ENCODE results near the gene TYK2.
A peak's percentile ranks its signal among the peaks of the same experiment; 100 is the strongest.
"Not testable (repeated sequence)": the region's sequence is repeated elsewhere in the genome, so short reads cannot be mapped to it uniquely, and the experiment has no call there.

The TYK2 gene

DNA sequence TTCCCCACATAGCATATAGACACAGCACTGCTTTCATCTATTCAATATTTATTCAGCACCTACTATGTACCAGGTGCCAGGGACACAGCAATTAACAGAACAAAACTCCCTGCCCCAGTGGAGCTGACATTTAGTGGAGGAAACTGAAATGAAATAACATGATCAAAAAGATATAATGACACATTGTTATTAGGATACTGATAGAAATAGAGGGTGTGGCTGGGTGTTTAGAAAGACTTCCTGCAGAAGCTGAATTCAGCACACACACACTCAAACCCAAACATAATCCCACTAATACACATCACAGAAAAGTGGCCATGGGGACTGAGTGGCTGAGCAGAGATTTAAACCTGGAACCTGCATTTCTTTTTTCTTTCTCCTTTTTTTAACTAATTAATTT lies 26.7 kb upstream of the TYK2 start:
- no peak for DNase-seq

DNA sequence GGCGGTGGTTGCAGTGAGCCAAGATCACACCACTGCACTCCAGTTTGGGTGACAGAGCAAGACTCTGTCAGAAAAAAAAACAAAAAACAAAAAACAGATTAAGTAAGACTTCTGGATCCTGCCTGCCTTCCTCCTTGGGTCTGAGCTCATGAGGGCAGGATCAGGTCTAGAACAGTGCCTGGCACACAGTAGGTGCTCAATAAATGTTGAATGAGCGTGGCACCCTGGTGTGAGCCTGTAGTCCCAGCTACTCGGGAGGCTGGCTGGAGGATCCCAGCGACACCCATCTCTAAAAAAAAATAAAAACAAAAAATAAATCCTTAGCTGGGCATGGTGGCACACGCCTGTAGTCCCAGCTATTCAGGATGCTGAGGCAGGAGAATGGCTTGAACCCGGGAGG lies 25.8 kb upstream of the TYK2 start:
- DNase-seq, result no peak

DNA sequence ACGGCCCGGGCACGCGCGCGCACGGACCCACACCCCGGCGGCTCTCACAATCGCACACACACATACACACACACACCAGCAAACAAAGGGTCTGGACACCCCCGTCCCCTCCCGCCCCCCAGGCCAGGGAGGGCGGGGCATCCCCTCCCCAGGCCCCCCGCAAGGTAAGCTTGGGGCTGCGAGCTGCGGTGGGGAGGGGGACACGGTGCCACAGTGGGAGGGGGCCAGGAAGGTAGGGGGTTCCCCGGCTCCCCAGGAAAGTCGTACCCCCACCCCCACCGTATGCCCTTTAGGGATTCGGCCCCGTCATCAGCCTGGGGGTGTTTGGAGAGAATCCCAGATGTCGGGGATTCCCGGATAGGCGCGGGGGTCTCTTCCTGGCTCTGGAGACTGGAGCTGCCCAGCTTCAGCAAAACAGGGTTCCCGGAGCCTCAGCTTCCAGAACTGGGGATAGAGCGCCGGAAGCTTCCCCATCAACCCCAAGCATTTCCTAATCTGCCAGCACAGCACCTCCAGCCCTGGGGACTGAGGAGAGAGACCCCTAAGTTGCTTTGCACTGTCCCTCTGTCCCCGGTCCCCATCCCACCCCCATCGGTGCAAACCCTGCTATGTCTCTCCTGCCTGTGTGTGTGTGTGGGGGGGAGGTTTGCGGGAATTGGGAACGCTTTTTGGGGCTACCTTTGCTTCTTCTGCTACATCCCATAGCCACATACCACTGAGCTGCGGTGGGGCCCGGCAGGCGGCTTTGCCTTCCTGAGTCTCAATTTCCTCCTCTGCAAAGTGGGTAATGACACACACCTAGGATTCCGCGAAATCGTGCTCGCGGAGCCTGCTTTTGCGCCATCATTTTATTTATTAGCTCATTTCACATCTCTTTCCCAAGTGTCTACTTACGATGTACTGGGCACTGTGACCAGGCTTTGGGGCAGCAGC lies 24.8 kb upstream of the TYK2 start:
- no peak for DNase-seq

DNA sequence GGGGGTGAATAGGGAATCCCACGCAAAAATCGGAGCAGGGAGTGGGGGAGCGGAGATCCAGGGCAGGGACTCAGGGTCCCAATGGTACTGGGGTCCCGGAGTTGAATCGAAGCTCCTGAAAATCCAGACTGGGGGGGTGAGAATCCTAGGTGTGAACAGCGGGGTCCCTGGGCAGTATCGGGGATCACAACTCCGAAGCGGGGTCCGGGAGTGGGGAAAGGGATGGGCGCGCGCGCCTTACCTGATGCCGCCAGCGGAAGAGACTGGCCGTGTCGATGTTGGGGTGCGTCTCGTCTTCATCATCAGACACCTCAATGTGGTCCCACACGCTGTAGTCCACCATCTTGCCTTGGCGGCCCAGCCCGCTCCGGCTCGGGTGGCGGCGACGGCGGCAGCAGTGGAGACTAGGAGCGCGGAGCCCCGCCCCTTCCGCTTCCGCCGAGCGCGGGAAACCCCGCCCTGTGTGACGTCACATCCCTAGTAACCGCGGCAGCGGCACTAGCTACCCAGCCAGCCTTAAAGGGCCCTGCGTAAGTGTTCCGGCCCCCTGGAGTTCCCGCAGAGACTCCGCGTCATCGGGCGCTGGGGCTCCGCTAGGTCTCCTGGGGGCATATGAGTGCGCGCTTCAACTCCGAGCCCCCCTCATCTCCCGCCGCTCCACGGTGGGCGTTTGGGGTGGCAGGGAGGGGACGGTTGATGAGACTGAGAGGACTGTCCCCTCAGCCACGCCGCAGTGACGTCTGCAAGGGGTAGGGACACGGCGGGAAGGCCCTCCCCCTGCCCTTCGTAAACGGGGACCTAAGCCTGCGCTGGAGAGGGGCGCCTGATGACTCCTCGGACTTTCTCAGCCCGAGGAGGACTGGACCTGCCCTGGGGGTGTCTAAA lies 23.0 kb upstream of the TYK2 start, which contains the start of gene CDC37:
CDC37 (minus strand) TSS at position 406 of the 885 bp plus-strand sequence; CDS start at position 343, 63 bp downstream.
- DNase-seq, result peak; percentile 63

- DNase-seq, result no peak
Observed at GRCh38 chr19:10402441-10403038, 22.2 kb upstream of the TYK2 start.

DNA sequence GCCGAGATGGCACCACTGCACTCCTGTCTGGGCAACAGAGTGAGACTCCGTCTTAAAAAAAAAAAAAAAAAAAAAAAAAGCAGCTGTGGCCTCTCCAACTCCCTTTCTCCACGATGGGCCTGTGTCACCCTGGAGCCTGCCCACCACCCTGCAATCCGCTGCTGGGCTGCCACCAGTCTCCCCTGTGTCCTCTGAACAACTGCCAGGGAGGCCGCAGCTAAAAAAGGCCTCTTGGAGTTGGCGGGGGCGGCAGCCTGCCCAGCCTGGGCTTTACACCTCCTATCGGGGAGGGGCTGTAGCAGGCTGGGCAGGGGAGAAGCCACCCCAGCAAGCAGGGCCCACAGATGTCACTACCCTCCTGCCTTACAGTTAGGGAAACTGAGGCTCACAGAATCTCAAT lies 19.5 kb upstream of the TYK2 start:
- no peak for DNase-seq

- DNase-seq, result not testable (repeated sequence)
Observed at GRCh38 chr19:10399340-10399739, 19.0 kb upstream of the TYK2 start.

- DNase-seq, result no peak
Observed at GRCh38 chr19:10398819-10399218, 18.4 kb upstream of the TYK2 start.

DNA sequence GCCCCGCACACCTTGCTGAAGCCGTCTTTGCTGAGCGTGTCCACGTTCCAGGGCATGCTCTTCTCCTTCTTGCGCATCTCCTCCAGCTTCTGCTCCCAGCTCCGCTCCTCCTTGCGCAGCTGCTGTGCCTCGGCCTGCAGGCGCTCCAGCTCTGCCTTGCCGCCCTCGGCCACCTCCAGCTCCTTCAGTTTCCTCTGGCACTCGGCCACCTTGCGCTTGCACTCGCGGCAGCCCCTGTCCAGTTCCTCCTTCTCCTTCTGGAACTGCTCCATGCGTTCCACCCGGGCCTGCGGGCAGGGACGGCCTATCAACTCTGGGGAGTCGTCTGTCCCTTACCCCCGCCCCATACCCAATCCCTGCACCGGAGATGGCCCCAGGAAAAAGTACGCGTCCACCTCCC lies 15.5 kb upstream of the TYK2 start:
- no peak for DNase-seq

DNA sequence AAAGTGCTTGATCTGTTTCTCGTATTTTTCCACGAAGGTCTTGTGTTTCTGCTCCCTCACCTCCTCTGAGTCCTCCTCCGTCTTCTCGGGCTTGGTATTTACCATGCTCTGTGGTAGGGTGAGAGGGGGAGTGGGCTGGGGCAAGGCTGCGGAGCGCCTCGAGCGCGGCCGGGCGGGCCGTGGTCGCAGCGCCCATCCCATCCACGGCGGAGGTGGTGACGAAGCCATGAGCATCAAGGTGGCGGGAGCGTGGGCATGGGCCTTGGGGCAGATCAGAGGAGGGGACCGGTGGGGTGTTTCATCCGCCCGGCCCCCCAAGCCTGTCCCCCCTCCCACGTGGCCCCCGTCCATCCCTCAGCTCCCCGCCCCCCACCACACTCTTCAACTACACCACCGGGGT lies 15.1 kb upstream of the TYK2 start:
- no peak for DNase-seq

DNA sequence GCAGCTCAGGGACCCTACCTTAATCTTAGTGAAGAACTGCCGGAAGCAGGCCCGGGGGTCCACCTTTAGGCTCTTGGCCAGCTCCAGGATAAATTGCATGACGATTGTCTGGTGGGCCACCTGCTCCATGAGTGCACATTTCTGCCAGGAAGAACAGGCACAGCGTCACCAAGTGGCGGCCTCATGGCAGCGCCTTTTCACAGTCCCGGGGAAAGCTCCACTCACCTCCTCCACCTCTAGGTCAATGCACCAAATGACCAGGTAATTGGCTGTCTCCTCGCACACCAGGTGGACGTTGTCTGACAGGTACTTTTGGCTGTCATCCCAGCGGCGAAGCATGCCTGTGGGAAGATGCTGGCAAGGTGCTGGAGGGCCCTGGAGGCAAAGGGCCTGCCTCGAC lies 14.6 kb upstream of the TYK2 start:
- no peak for DNase-seq

DNA sequence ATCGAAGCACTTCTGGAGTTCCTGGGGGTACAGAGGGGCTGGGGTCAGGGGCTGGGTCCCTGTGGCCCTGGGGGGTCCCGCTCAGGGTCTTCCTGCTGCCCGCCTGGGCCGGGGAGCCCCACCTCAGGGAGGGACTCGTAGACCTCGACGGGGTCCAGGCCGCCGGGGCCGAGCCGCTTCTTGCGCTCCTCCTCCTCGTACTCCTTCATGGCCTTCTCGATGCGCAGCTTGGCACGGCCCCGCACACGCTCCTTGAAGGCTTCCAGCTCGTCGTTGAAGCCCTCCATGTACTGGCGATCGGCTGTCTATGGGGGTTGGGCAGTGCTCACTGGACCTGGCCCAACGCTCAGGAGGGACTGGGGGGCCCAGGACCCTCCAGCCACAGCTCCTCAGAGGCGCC lies 12.8 kb upstream of the TYK2 start:
- DNase-seq, result no peak

GRCh38 chr19:10392120-10392519 lies 11.7 kb upstream of the TYK2 start:
- no peak for DNase-seq

DNA sequence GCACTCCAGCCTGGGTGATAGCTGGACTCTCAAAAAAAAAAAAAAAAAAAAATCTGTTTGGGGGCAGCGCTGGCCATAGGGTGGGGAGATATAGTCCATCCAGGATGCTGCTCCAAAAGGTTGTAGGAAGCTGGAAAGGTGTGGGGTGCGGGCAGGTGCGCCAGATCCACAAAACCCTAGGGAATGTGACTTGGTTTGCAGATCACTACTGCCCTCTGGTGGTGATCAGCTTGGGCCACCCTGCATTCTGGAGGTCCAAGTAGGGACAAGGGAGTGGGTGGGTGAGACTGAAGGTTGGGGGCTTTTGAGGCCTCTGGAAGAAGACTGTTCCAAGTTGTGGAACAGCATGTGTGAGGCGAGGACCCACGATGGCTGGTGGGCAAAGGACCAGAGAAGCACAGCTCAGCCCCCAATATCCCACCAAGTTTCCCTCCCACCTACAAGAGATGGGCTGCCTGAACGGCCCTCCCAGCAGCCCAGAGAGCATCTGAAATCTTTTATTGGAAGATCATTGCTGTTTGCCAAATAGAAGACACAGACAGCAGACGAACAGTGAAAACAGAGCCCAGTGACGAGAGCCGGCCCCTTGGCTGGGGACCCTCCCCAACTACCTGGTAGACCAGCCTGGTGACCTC lies 10.4 kb upstream of the TYK2 start:
- DNase-seq, result no peak

GRCh38 chr19:10389863-10390262 lies 9.5 kb upstream of the TYK2 start:
- DNase-seq, result no peak

DNA sequence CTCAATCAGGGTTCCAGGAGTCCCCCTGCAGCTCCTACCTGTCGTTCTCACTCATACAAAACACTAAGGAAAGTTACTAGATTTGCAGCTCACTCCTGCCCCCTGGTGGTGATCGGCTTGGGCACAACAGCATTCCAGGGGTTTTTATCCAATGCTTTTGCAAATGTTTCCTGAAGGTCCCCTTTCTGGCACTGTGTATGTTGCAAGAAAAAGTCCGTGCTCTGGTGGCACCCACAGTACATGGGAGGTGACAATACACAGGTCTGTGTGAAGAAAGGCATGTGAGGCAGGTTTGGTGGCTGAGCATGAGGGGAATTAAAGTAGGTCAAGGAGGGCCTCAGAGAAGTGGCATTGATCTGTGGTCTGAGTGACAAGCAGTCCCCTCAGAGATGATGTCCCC lies 8.6 kb upstream of the TYK2 start:
- peak; percentile 43 for DNase-seq

- DNase-seq, result no peak
Observed at GRCh38 chr19:10384580-10384979, 4.2 kb upstream of the TYK2 start.

DNA sequence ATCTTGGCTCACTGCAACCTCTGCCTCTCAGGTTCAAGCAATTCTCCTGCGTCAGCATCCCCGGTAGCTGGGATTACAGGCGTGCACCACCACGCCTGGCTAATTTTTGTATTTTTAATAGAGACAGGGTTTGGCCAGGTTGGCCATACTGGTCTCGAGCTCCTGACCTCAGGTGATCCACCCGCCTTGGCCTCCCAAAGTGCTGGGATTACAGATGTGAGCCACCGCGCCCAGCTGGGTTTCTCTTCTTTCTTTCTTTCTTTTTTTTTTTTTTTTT lies 2.8 kb upstream of the TYK2 start:
- not testable (repeated sequence) for DNase-seq

- DNase-seq, result no peak
Observed at GRCh38 chr19:10379880-10380312, 476 bp downstream of the TYK2 start.

GRCh38 chr19:10378124-10378523 lies 2.2 kb downstream of the TYK2 start:
- no peak for DNase-seq

GRCh38 chr19:10377140-10377640 lies 3.2 kb downstream of the TYK2 start:
- DNase-seq, result not testable (repeated sequence)

- no peak for DNase-seq
Observed at GRCh38 chr19:10374931-10375330, 5.4 kb downstream of the TYK2 start.

DNA sequence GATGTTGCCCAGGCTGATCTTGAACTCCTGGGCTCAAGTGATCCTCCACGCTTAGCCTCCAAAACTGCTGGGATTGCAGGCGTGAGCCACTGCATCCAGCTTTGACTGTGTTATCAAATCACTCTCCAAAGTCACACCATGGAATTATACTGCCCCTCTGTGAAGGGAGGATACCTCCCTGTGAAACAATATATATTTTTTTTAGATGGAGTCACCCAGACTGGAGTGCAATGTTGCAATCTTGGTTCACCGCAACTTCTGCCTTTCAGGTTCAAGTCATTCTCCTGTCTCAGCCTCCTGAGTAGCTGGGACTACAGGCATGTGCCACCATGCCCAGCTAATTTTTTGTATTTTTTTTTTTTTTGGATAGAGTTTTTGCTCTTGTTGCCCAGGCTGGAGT lies 7.7 kb downstream of the TYK2 start:
- no peak for DNase-seq

All from NCI-H2081 treated with DMSO at 0.1 percent for 48 hours (cell line).